Liver (tissue), 9 donors: ENCODE measurements around the gene PDGFC. TPM values are rescaled to one million over a fixed set of nuclear protein-coding genes. Genes with fewer than 3 reads are reported as not detected.

Source experiments
- DNase-seq: peaks from one replicate; pipeline ENCODE4 v3.0.0-alpha.2; 2017; ENCODE audit warnings: low spot score
- H3K27ac ChIP-seq, 2 donors: one replicate each; pipeline ENCODE4 v1.7.0; 2013; ENCODE audit warnings: inconsistent platforms in 2 of 2, low read length in 2 of 2, control low read depth in 1 of 2, low read depth in 1 of 2, mild to moderate bottlenecking in 1 of 2
- H3K27me3 ChIP-seq, 4 donors: one replicate each; pipeline versions ENCODE4 v1.6.1 to v1.7.0; 2013; ENCODE audit warnings: low read length in 3 of 4, inconsistent platforms in 1 of 4, mild to moderate bottlenecking in 1 of 4, moderate library complexity in 1 of 4; ENCODE audit not compliant: control insufficient read depth in 4 of 4, insufficient read depth in 4 of 4
- H3K36me3 ChIP-seq, 4 donors: one replicate each; pipeline versions ENCODE4 v1.6.1 to v1.7.0; 2013; ENCODE audit warnings: low read length in 3 of 4, mild to moderate bottlenecking in 3 of 4, low read depth in 1 of 4, moderate library complexity in 1 of 4; ENCODE audit not compliant: control insufficient read depth in 4 of 4, insufficient read depth in 3 of 4
- H3K4me1 ChIP-seq, 4 donors: one replicate each; pipeline versions ENCODE4 v1.6.1 to v1.7.0; 2013; ENCODE audit warnings: low read length in 3 of 4, mild to moderate bottlenecking in 3 of 4, moderate library complexity in 1 of 4; ENCODE audit not compliant: control insufficient read depth in 4 of 4, insufficient read depth in 4 of 4
- H3K4me3 ChIP-seq, 3 donors: one replicate each; pipeline versions ENCODE4 v1.6.1 to v1.7.0; 2013; ENCODE audit warnings: low read length in 3 of 3, control low read depth in 1 of 3, low read depth in 1 of 3, mild to moderate bottlenecking in 1 of 3
- H3K9ac ChIP-seq, 2 donors: one replicate each; pipeline ENCODE4 v1.7.0; 2013; ENCODE audit warnings: low read length in 2 of 2, mild to moderate bottlenecking in 2 of 2, moderate library complexity in 2 of 2, control low read depth in 1 of 2, low read depth in 1 of 2
- H3K9me3 ChIP-seq, 4 donors: one replicate each; pipeline versions ENCODE4 v1.6.1 to v1.7.0; 2013; ENCODE audit warnings: low read length in 3 of 4; ENCODE audit not compliant: control insufficient read depth in 4 of 4
- EGR1 ChIP-seq, 2 donors: IDR thresholded peaks; 2 replicates each; pipeline ENCODE4 v1.6.1; 2016 to 2018; ENCODE audit warnings: antibody characterized with exemption in 2 of 2, low read depth in 2 of 2
- FOXA1 ChIP-seq: IDR thresholded peaks from 2 replicates; pipeline ENCODE4 v1.6.1; 2016; ENCODE audit warnings: antibody characterized with exemption
- GABPA ChIP-seq, 2 donors: IDR thresholded peaks in 1 of 2; conservative IDR thresholded peaks in 1 of 2; 2 replicates each; pipeline ENCODE4 v1.6.1; 2016; ENCODE audit warnings: antibody characterized with exemption in 2 of 2, mild to moderate bottlenecking in 1 of 2, moderate library complexity in 1 of 2
- HNF4A ChIP-seq, 2 donors: conservative IDR thresholded peaks; 2 replicates each; pipeline ENCODE4 v1.6.1; 2016; ENCODE audit warnings: antibody characterized with exemption in 2 of 2, mild to moderate bottlenecking in 2 of 2
- HNF4G ChIP-seq: IDR thresholded peaks from 2 replicates; pipeline ENCODE4 v1.6.1; 2016; ENCODE audit warnings: antibody characterized with exemption
- JUND ChIP-seq, 2 donors: IDR thresholded peaks; 2 replicates each; pipeline ENCODE4 v1.6.1; 2016; ENCODE audit warnings: antibody characterized with exemption in 2 of 2
- NR2F2 ChIP-seq: IDR thresholded peaks from 2 replicates; pipeline ENCODE4 v1.6.1; 2016; ENCODE audit warnings: antibody characterized with exemption
- RAD21 ChIP-seq, 2 donors: IDR thresholded peaks; 2 replicates each; pipeline ENCODE4 v1.6.1; 2016; ENCODE audit warnings: antibody characterized with exemption in 2 of 2, mild to moderate bottlenecking in 2 of 2
- RXRA ChIP-seq, 2 donors: IDR thresholded peaks; 2 replicates each; pipeline ENCODE4 v1.6.1; 2017 to 2018; ENCODE audit warnings: antibody characterized with exemption in 2 of 2, mild to moderate bottlenecking in 1 of 2
- SP1 ChIP-seq: IDR thresholded peaks from 2 replicates; pipeline ENCODE4 v1.6.1; 2018; ENCODE audit warnings: antibody characterized with exemption, mild to moderate bottlenecking
- TAF1 ChIP-seq: conservative IDR thresholded peaks from 2 replicates; pipeline ENCODE4 v1.6.1; 2016; ENCODE audit warnings: antibody characterized with exemption, mild to moderate bottlenecking
- YY1 ChIP-seq: IDR thresholded peaks from 2 replicates; pipeline ENCODE4 v1.6.1; 2016; ENCODE audit warnings: antibody characterized with exemption, mild to moderate bottlenecking
- ZBTB33 ChIP-seq: IDR thresholded peaks from 2 replicates; pipeline ENCODE4 v1.6.1; 2016; ENCODE audit warnings: antibody characterized with exemption
- WGBS: extraction: QIAGEN DNeasy Blood & Tissue Kit; methylation state at CpG from one replicate; pipeline ENCODE4 v1.1.7; 2013; 5-methylcytosine and 5-hydroxymethylcytosine counted together
- polyA plus RNA-seq, 2 donors: library from polyadenylated mRNA; stranded (reverse) in 1 of 2; unstranded in 1 of 2; fragments of 200-250 nt in 1 of 2; fragments of >200 nt in 1 of 2; fragmentation: Nextera tagmentation in 1 of 2; extraction: Ambion mirVana in 1 of 2; gene quantifications; one replicate each; pipeline versions ENCODE4 v1.2.1 to v1.2.3, GENCODE V29; 2013 to 2015
- total RNA-seq, 2 donors: library from RNA; depleted of rRNA; stranded (reverse); fragments of >200 nt; gene quantifications; one replicate each; pipeline ENCODE4 v1.2.3, GENCODE V29; 2014
- TF ChIP-seq, protein P1 (sequence below): IDR thresholded peaks from 2 replicates; pipeline ENCODE4 v1.6.1; 2016; ENCODE audit warnings: antibody characterized with exemption
- TF ChIP-seq, protein P2 (sequence below): IDR thresholded peaks from 2 replicates; pipeline ENCODE4 v1.6.1; 2016; ENCODE audit warnings: antibody characterized with exemption, mild to moderate bottlenecking
- TF ChIP-seq, protein P3 (sequence below): fragments of 150-350 bp; IDR thresholded peaks from 2 replicates; pipeline ENCODE4 v1.5.1; 2017; ENCODE audit warnings: improper control_type of control experiment, low read depth, low read length; ENCODE audit not compliant: missing input control
- donor health status: healthy.
- donor health status: healthy.
- donor health status: healthy.
- donor health status: healthy.
- donor health status: healthy.

The PDGFC gene
- total and polyA plus RNA-seq, 4 donors: 5.8 to 25.7 (median 9.7) TPM

DNA sequence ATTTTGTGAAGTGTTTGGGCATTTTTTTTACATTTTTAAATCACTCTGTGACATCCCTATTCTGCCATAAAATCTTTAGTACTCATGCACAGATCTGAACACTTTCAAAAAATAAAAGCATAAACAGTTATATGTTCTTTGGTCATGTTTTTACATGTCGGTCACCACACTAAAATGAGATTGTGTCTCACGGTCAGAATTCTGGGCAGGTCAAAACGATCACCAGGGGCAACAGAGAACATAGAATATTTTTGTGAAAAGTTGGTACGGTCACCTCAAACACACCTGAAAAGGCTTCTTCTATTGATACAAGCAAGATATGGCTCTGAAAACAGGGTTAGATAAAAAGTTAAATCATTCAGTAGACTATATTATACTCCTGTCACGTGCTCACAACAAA, 189.1 kb downstream of the PDGFC start:
- TF ChIP-seq FOXA1 (no peak), SP1 (no peak)
- Histone ChIP-seq H3K36me3 (peaks cover 0 to 1% (median 0%) of the 10 kb centered on the region in 4 donors), H3K4me1 (no peaks in the 10 kb centered on the region), H3K9me3 (no peaks in the 10 kb centered on the region), H3K9ac (no peak overlapping the region), H3K4me3 (no peak overlapping the region), H3K27ac (no peak overlapping the region), H3K27me3 (no peaks in the 10 kb centered on the region)
- no peak for DNase-seq
- WGBS: 95% methylated on average over 5 of the region's 5 CpGs

DNA sequence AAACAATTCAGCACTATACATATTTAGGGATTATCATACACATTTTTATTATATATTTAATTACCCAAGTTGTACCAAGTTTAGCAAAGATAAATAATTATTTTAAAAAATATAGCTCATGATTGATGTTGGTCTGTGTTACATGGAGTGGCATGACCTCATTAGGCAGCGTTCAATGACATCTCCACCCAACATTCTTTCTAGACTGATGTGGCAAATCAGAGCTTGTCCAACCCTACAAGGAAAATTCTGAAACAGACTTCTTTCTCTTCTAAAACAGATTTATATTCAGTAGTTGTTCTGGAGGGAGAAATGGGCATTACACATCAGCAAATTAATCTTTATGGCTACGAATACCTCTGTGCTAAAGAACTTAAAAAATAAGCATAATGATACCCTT, 189.7 kb downstream of the PDGFC start:
- Histone ChIP-seq H3K27ac (no peak overlapping the region), H3K9me3 (no peaks in the 10 kb centered on the region), H3K27me3 (no peaks in the 10 kb centered on the region), H3K4me3 (no peak overlapping the region), H3K9ac (no peak overlapping the region), H3K36me3 (peaks cover 0 to 1% (median 0%) of the 10 kb centered on the region in 4 donors), H3K4me1 (no peaks in the 10 kb centered on the region)
- WGBS: 93% methylated on average over 2 of the region's 2 CpGs
- TF ChIP-seq, protein P1, sequence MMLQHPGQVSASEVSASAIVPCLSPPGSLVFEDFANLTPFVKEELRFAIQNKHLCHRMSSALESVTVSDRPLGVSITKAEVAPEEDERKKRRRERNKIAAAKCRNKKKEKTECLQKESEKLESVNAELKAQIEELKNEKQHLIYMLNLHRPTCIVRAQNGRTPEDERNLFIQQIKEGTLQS: no peak
- TF ChIP-seq GABPA (IDR thresholded peaks at IDR 0.05 in 1 of 2, conservative IDR thresholded peaks at IDR 0.05 in 1 of 2): no peak
- no peak for TF ChIP-seq ZBTB33
- no peak for TF ChIP-seq NR2F2
- TF ChIP-seq HNF4A (conservative IDR thresholded peaks at IDR 0.05): no peak
- no peak for TF ChIP-seq FOXA1
- TF ChIP-seq YY1: no peak
- TF ChIP-seq SP1: no peak
- TF ChIP-seq HNF4G: no peak
- no peak for TF ChIP-seq JUND (IDR thresholded peaks at IDR 0.05)
- no peak for TF ChIP-seq EGR1 (IDR thresholded peaks at IDR 0.05; ENCODE audit: low read depth in 2 of 2)
- TF ChIP-seq, protein P2, sequence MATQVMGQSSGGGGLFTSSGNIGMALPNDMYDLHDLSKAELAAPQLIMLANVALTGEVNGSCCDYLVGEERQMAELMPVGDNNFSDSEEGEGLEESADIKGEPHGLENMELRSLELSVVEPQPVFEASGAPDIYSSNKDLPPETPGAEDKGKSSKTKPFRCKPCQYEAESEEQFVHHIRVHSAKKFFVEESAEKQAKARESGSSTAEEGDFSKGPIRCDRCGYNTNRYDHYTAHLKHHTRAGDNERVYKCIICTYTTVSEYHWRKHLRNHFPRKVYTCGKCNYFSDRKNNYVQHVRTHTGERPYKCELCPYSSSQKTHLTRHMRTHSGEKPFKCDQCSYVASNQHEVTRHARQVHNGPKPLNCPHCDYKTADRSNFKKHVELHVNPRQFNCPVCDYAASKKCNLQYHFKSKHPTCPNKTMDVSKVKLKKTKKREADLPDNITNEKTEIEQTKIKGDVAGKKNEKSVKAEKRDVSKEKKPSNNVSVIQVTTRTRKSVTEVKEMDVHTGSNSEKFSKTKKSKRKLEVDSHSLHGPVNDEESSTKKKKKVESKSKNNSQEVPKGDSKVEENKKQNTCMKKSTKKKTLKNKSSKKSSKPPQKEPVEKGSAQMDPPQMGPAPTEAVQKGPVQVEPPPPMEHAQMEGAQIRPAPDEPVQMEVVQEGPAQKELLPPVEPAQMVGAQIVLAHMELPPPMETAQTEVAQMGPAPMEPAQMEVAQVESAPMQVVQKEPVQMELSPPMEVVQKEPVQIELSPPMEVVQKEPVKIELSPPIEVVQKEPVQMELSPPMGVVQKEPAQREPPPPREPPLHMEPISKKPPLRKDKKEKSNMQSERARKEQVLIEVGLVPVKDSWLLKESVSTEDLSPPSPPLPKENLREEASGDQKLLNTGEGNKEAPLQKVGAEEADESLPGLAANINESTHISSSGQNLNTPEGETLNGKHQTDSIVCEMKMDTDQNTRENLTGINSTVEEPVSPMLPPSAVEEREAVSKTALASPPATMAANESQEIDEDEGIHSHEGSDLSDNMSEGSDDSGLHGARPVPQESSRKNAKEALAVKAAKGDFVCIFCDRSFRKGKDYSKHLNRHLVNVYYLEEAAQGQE: no peak
- TF ChIP-seq RXRA (IDR thresholded peaks at IDR 0.05): no peak
- no peak for TF ChIP-seq RAD21 (IDR thresholded peaks at IDR 0.05)
- TF ChIP-seq, protein P3, sequence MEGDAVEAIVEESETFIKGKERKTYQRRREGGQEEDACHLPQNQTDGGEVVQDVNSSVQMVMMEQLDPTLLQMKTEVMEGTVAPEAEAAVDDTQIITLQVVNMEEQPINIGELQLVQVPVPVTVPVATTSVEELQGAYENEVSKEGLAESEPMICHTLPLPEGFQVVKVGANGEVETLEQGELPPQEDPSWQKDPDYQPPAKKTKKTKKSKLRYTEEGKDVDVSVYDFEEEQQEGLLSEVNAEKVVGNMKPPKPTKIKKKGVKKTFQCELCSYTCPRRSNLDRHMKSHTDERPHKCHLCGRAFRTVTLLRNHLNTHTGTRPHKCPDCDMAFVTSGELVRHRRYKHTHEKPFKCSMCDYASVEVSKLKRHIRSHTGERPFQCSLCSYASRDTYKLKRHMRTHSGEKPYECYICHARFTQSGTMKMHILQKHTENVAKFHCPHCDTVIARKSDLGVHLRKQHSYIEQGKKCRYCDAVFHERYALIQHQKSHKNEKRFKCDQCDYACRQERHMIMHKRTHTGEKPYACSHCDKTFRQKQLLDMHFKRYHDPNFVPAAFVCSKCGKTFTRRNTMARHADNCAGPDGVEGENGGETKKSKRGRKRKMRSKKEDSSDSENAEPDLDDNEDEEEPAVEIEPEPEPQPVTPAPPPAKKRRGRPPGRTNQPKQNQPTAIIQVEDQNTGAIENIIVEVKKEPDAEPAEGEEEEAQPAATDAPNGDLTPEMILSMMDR: no peak
- no peak for TF ChIP-seq TAF1
- DNase-seq: no peak
